NCI-H1092 treated with DMSO at 0.1 percent for 48 hours (cell line): ENCODE data around the gene TINCR.

Experiments used
- DNase-seq: peaks from one replicate; lab custom pipeline; 2025; lab: John Stamatoyannopoulos, UW

The TINCR gene

DNA sequence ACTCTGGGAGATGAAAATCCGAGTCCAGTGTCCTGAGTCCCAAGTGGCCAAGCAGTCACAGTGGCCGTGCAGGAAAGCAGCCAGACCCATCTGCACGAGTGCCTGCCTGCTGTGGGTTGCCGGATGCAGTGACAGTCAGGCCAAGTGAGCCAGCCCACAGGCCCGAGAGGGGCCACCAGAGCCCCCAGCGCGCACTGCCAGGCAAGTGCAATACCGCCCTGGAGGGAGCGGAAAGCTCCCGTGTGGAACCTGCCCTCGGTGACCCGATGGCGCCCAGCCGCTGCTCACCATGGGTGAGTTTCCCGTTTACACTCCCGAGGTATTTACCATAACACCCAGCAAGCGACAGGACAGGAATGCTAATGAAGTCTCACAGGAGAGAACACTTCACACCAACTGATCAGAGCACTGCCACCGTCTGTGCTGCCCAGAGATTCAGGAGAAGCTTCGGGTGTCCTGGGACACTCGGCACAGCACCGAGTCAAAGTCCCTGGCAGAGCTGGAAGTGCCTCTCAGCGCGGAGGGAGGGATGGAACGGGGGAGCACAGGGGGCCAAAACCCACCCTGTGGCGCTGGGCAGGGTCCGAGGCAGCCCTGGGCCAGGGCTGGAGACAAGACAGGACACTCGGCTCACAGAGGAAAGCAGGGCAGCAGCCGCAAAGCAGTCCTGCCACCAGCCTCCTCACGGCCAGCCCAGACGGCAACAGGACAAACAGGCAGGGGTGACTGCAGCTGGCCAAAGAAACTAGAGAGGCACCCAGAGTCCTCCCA is 21.3 kb upstream of the TINCR start:
- no peak for DNase-seq

DNA sequence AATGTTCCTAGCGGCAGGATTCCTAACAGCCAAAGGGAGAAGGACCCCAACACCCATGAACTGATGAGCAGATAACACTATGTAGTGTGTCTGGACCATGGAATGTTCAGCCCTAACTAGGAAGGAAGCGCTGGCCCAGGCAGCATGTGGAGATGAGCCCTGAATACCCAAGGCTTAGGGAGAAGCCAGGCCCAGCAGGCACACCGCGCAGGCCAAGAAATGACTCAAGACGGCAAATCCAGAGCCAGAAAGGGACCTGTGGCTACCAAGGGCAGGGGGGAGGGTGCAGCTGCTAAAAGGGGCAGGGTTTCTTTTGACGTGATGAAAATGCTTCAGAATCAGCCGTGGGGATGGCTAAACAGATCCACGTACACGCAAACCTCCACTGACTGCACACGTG is 20.7 kb upstream of the TINCR start:
- DNase-seq = no peak

DNA sequence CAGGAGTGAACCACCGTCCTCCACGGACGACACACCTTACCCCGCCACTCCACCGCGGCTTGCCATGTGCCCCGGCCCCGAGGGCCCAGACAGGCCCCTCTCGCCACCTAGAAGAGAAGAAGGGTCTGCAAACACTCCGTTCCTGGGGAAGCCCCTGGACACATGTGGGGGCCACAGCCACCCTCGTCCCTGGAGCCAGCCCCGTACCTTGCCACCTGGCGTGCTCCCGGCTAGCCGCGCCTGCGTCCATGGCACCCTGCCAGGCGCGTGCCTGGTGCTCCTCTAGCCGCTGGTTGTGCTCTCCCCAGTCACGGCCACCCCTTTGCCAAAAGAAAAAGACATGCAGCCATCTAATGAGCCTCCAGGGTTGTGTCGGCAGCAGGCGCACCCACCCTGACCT is 19.9 kb upstream of the TINCR start:
- DNase-seq = no peak

DNA sequence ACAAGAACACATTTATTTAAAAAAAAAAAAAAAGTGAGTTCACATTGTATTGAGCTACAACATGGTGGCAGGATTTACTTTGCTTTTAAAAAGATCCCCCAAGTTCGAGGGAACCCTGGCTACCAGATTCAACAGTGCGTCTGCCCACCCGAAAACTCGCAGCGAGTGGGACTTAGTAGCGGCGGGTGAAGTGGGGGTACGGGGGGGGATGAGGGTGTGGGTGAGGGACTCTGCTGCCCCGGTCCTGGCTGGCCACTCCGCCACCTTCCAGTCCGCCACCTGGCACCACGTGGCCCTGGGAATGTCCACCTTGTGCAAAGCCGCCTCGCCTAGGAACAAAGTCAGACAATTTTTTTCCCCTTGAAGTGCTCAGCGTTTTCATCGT is 19.3 kb upstream of the TINCR start:
- DNase-seq = no peak

DNA sequence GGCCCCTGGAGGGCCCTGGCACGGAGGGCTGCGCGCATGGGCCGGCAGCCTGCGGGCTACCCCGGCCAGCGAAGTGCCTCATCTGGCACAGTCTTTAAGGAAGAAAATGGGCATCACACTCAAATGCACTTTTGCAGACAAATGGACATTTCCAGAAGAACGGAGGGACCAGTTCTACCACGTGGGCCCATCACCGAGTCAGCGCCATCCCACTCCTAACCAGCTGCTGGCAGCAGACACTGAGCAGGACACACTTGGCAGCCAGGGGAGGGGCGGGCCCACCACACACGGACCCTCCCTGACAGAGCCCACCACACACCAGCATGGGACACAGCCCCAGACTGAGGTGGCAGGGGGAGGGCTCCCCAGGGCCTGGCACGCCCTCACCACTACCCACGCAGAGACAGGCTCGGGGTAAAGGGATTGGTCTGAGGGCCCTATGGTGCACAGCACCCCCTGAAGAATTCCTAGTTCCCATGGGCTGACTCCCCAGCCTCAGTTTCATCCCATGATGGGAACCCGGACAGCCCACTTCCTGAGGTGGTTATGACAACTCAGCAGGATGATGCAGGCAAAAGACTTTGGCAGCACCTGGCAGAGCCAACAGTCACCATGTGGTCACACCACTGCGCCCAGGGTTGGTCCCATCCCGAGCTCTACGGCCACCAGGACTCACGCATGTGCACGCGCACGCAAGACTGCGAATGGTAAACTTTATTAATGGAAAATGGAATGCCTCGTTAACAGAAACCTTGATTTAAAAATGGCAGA is 18.7 kb upstream of the TINCR start:
- DNase-seq = no peak

DNA sequence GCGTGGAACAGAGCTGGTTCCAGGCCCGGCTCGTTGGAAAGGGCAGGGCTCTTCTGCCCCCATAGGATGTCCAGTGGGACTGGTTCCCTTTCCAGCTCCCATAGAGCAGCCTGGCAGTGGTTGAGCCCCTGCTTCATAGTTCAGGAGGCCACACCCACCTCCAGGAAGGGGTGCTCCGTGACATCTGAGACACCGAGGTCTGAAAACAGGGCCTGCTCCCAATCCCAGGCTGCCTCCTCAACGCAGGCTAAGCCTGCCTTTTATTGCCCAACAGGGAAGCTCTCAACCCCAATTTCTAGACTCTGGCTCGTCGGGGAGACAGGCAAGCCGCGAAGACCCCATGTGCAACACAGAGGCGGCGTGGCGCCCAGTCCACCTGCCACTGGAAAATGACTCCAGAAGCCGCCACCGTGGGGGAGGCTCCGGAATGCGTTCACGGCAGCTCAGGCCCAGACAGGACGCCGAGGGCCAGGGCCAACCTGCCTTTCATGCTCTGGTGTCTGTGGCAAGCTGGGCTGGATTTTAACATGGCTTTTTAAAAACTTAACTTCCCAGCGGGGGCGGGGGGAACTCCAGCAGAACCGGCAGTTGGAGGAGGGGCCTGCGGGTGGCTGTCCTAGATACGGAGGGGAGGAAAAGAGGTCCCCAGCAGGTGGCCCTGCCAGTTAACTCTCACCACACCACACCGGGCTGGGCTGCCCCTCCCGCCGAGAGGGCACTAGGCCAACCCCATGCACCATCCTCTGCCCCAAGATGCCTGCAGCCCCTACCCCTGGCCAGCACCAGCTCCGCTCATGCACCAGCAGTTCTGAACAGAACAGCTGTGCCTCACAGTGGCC is 17.9 kb upstream of the TINCR start:
- DNase-seq = no peak

DNA sequence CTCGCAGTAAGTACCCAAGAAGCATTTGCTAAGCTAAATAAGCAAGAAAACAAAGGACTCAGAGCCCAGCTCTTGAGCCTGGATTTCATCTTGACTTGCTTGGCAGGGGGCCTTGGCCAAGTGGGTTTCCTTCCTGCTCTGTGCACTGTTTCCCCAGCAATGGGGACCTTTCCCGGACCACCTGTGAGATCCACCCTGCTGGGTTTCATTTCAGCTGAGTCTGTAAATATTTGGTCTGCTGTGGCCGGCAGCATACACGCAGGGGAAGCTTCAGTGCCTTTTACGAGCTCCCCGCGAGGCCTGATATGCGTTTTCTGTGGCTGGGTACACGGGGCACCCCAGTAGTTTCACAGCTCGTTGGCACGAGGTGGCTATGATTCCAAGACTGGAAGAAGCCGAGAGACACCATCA is 12.4 kb upstream of the TINCR start:
- peak; percentile 83 for DNase-seq

DNA sequence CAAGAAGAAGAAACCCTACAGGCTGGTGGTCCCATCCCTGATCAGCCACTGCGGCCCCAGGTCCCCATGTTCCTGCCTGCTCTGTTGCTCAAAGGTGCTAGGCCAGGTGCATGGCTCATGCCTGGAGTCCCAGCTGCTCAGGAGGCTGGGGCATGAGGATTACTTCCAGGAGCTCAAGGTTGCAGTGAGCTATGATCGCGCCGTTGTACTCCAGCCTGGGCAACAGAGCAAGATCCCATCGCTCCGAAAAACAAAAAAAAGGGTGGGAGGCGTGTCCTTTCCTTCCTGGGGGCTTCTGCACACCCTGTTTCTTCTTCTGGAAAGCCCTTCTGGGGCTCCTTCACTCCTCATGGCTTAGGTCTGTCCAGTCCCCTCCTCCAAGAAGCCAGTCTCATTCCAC is 11.9 kb upstream of the TINCR start:
- DNase-seq = no peak

DNA sequence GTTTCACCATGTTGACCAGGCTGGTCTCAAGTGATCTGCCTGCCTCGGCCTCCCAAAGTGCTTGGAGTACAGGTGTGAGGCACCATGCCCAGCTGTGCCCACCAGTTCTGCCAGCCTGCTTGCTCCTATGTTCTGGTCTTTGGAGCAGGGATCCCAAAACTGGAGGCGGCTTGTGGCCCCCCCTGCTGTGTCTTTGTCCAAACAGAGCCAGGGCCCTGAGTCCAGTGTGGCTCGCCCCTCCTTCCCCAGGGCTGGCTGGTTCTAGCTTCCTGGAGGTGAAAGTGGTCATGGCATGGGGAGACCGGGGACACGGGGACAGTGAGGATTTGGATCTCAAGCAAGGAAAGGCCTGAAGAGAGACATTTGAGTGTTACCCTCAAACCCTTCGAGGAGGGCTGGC is 11.5 kb upstream of the TINCR start:
- DNase-seq = no peak

DNA sequence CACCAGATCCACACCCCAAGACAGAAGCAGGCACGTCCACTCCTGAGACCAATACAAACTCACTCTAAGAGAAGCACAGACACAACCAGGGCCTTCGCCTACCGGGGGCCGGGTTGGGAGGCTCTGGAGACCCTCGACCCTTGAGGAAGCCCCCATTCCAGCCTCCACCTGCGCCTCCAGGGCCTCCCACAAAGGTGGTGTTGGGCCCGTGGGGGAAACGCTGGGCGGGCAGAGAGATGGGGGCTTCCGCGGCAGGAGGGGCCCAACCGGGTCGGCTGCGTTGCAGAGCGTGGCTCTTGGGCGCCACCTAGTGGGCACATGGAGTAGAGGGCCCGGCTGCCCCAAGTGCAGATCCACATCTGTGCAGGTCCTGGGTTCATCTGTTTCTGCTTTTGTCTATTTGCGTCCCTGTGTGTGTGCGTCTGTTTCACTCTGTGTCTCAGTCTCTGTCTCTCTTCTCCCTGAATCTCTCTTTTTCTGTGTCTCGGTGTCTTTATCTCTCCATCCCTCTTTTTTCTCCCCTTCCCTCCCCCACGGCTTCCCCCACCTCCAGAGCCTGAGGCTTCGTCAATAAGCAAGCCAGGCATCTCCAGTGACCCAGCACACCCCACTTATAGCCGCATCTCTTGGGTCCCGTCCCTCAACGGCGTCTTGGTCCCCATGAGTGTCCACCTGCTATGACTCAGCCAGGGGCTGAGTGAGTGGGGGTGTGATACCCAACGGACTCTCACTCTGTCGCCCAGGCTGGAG is 10.5 kb upstream of the TINCR start:
- peak; percentile 24 for DNase-seq

DNA sequence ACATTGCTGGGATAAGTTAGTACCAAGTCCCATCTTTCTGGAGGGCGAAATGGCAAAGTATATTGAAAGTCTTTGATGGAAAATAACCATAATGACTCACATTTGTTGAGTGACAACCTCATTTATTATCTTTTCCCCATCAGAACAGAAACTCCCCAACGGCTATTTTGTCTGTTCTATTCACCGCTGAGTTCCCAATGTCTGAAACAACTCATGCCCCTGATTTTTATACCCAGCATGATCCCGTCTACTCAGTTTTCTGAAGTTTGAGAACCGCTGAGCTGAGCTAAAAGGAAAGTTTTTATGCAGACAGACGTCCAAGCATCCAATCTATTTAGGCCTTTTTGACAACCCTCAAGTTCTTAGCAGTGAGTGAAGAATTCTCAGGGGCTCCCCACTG is 7.8 kb upstream of the TINCR start:
- DNase-seq = no peak

DNA sequence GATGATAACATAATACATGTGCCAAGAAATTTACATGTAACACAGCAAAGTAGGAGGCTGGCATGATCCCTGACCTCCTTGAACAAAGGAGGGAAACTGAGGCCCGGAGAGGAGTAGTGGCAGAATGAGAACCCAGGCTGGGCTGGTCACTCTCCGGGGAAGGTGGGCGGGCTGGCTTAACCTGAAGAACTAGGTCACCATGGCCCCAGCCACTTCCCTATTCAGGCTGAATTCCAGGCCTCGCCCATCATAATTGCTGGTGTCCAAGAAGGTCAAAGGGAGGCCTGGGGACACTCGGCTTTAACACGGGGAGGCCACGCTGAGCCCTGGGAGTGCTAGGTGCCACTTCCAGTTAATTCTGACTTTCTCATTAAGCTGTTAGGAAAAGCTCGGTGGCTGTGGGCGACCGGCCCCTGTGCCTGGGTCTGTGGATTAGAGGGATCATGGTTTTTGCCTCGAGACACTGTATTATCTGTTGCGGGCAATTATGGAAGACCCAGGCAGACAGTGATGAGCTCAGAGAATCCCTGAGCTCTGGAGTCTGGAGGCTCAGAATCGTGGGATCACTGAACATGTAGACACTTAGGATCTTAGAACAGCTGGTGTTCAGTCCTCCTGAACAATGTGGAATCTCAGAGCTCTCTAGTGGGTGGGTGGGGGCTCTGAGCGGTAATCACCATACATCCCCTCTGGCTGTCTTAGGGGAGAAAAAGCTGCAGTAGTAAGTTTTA is 5.0 kb upstream of the TINCR start:
- DNase-seq = no peak

DNA sequence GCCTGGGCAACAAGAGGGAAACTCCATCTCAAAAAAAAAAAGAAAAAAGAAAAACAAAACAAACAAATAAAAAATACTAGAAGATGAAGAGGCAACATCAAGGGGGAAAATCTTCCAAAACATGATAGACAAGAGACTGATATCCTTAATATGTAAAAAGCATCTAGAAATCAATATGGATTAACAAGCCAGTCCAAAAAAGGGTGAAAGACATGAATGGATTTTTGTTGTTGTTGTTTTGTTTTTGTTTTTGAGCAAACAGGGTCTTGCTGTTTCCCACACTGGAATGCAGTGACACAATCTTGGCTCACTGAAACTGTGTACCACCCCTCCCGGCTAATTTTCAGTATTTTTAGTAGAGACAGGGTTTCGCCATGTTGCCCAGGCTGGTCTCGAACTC is 4.0 kb upstream of the TINCR start:
- no peak for DNase-seq

DNA sequence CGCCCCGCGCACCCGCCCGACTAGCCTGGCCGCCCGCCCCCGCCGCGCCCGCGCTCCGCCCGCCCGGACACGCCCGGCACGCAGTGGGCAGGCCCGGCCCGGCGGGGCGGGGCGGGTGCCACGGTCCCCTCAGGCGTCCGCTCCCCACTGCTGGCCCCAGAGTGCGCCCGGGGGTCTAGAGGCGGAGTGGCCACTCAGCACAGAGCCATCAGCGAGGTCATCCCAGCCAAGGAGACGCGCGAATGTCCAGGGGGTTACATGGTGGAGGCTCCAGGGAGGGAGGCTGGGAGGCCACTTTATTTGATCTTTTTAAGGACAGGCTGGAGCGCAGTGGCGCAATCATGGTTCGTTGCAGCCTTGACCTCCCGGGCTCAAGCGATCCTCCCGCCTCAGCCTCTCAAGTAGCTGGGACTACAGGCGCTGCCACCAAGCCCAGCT is 236 bp upstream of the TINCR start:
- no peak for DNase-seq

DNA sequence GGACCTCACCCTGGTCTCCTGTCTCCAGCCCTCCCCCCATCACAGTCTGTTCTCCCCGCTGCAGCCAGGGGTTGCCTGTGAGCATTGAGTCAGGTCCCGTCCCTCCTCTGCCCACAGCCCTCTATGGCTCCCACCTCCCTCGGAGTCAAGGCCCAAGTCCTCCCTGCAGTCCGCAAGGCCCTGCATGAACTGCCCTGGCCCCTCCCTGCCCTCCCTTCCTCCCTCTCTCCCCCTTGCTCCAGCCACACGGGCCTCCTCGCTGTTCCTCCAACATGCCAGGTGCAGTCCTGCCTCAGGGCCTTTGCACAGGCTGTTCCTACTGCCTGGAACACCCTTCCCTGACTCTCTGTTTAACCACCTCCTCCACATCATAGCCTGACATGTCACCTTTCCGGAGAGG is 2.8 kb downstream of the TINCR start:
- DNase-seq = no peak

DNA sequence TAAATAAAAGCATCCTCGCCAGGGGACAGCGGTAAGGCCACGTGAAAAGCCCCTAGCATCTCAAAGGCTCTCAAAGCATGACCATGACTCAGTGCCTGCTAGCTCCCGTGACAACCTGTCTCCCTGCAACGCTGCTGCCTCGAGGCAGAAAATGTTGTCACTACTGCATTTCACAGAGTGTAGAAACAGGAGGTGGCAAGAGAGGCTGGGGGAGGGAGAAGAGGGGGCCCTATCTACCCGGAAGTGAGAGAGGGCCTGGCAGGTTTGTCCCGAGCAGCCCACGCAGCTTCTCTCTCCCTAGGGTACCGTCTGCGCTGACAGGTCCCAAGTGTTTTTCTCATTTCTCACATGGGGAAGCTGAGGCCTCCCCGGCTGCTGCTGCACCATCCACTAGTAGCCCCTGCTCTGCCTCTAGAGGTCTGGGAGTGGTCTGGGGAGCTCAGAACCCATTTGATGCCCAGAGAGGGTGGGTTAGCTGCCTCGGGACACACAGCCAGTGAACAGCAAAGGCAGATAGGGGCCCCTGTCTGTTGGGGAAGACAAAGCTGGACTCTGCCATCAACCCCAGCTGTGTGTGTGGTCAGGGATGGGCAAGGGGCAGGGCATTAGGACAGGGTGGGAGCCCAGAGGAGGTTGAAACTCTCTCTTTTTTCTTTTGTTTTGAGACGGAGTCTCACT is 3.7 kb downstream of the TINCR start:
- no peak for DNase-seq

DNA sequence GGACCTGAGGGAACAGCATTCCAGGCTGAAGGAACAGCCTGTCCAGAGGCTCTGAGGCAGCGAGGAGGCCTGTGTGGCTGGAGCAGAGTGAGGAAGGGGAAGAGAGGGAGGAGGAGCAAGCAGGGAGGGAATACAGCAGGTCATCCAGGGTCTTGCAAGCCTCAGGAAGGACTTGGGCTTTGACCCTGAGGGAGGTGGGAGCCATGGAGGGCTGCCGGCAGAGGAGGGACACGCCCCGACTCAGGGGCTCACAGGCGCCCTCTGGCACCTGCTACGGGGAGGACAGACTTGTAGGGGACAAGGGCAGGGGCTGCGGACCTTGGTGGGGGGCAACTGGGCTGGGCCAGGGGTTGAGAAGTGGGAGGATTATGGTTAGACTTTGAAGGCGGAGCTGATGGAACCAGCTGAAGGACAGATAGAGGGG is 4.7 kb downstream of the TINCR start:
- no peak for DNase-seq

DNA sequence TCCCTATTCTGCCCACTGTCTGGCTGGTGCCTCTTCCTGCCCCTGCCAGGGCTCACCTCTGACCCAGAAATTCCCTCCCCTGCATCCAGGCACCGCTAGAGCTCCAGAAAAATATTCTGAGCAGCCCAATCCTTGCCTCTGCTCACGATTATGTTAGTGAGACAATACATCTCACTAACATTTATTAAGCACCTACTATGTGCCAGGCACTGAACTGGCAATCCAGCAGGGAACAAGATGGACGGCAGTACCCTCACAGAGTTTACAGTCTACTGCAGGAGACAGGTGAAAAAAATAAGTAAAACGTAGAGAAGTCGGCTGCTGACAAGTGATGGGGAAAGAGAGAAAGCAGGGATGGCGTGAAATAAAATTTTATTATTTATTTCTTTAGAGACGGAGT is 5.5 kb downstream of the TINCR start:
- DNase-seq = no peak

DNA sequence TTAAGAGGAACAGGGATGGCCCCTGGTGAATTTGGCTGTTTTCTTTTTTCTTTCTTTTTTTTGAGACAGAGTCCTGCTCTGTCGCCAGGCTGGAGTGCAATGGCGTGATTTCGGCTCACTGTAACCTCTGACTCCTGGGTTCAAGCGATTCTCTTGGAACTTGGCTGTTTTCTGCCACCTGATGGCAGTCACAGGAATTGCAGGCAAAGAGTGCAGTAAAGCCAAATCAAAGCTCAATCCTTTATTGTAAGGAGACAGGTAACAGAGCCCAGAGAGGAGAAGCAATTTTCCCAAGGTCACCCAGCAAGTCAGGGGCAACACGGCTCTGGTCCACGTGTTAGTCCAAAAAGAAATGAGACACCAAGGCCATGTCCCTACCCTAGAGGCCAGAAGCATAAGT is 6.2 kb downstream of the TINCR start:
- no peak for DNase-seq

DNA sequence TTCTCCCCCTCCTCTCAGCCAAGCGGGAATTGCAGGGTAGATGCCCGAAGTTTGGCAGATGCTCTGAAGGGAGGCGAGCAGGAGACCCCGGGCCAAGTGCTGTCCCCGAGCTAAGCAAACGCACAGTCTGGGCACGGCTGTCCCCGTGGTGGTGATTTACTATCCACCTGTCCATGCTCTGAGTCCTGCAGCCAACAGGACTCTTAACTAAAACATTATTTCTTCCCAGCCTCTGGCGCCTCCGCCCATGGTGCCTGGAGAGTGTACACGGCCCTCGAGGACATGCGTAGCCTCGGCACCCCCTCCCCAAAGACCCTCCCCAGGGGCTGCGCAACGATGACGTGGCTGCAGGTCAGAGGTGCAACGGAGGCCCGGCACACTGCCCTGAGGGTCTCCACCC is 7.6 kb downstream of the TINCR start:
- no peak for DNase-seq

DNA sequence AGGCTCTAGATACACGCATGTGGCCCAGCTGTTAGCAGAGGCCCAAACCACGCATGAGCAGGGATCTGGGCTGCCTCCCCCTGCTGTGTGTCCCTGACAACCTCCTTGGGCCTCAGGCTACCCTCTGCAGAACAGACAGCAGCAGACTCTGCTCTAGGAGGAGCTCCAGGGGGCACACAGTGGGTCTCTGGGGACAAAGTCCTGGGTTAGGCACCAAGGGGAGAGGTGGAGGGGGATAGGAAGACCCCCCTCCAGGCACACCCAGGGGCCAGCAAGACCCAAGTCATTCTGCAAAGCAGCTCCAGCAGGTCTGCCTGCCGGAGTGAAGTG is 8.0 kb downstream of the TINCR start:
- DNase-seq = no peak
